Hepatic stellate cell (primary cell): ENCODE measurements around the gene TEDC2.
"Not testable (repeated sequence)": the region's sequence is repeated elsewhere in the genome, so short reads cannot be mapped to it uniquely, and the experiment has no call there.

ENCODE experiments used
- DNase-seq: peaks from one replicate; pipeline ENCODE4 v3.0.0; 2011; ENCODE audit warnings: low spot score

TEDC2 gene

GRCh38 chr16:2459647-2460390 is at the start of gene TEDC2:
Gene TEDC2, plus strand, starts transcription at chr16:2460109. Its CDS starts 36 bp downstream, at chr16:2460145.
- peak; percentile 99 for DNase-seq

DNA sequence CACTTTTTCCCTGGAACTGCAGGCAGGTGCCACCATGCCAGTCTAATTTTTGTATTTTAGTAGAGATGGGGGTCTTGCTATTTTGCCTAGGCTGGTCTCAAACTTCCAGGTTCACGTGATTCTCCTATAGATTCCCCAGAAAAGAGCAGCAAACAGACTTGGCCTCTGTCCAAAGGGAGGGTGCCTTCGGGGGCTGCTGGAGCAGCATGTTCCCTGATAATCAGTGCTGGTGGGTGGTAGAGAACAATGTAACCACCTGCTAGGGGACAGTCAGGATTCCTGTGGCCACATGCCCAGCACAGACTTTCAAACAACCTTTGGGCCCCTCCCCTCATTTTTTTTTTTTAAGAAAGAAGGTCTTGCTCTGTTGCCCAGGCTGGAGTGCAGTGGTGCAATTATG is 44.8 kb upstream of the TEDC2 start:
- no peak for DNase-seq

GRCh38 chr16:2420035-2420434 is 39.9 kb upstream of the TEDC2 start:
- no peak for DNase-seq

GRCh38 chr16:2422123-2422867 is 37.6 kb upstream of the TEDC2 start:
- DNase-seq: no peak

DNA sequence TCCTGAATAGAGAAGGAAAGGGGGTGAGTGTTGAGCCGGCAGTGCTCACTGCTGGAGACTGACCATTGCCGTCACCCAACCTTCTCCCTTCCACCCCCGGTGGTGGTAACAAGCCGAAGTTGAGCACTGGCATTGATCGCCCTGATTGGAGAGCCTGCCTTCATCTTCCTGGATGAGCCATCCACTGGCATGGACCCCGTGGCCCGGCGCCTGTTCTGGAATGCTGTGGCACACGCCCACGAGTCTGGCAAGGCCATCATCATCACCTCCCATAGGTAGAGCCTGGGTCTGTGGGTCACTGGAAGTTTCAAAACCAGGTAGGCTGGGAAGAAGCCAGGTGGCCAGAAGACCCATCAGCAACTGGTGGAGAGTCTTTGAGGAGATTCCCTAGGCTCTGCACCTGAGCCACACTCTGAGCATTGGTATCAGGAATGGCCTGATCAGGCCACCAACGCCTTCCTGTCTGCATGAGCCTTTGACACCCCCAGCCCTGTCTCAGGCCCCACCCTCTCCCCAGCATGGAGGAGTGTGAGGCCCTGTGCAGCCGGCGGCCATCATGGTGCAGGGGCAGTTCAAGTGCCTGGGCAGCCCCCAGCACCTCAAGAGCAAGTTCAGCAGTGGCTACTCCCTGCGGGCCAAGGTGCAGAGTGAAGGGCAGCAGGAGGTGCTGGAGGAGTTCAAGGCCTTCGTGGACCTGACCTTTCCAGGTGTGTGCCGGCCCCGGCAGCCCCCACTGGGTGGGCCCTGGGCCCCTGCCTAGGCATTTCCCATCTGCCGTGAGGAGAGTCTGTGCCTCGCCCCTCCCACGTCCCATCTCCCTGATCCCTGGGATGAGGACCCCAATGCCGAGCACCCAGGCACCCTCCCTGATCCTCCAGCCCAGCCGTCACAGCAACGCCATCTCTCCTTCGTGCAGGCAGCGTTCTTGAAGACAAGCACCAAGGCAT is 35.6 kb upstream of the TEDC2 start:
- no peak for DNase-seq

DNA sequence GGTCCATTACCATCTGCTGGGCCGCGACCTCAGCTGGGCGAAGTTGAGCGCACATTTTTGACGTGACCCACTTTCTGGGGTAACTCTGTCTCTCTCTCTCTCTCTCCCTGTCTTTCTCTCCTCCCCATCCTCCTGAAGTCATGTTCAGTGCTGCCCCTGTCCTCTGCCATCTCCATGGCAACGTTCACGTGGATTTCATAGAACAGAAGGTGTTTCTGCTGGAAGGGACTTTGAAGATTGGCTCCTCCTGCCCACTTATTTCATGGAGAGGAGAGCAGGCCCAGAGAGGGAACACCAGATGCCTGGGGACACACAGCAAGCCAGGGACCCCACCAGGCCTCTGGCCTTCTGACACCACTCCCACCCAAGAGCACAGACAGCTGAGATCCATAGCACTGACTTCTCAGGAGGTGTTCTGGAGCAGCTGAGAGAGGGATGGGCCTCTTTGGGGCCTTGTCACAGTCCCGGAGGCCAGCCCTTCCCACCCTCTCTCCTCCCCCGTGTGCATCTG is 34.8 kb upstream of the TEDC2 start:
- DNase-seq: no peak

DNA sequence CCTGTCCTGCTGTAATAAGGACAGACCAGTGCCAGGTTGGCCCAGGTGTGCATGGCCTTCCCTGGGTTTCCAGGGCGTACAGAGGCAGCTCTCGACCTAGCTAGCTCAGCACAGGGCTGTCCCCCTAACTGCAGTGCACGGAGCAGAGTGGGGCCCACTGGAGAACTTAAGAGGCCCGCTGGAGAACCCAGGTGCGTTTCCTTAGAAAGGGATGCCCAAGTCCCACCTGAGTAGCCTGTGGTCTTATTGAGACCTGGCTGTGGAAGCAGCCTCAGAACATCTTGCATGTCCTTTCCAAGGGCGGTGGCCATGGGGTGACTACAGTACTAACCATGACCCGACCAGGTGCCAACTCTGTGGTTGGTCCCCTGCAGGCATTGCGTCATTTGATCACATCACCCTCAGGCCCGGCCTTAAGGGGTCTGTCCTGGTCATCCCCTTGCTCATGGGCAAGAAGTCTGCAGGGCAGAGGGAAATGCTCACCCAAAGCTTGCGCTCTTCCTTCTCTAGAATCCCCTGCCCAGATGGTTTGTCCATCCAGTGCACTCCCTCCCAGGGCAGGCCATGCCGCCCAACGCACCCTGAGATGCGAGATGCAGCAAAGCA is 34.0 kb upstream of the TEDC2 start:
- no peak for DNase-seq

- no peak for DNase-seq
These were observed 33.0 kb upstream of the TEDC2 start for GRCh38 chr16:2426941-2427361.

- DNase-seq: no peak
These were observed 32.4 kb upstream of the TEDC2 start for GRCh38 chr16:2427526-2427925.

DNA sequence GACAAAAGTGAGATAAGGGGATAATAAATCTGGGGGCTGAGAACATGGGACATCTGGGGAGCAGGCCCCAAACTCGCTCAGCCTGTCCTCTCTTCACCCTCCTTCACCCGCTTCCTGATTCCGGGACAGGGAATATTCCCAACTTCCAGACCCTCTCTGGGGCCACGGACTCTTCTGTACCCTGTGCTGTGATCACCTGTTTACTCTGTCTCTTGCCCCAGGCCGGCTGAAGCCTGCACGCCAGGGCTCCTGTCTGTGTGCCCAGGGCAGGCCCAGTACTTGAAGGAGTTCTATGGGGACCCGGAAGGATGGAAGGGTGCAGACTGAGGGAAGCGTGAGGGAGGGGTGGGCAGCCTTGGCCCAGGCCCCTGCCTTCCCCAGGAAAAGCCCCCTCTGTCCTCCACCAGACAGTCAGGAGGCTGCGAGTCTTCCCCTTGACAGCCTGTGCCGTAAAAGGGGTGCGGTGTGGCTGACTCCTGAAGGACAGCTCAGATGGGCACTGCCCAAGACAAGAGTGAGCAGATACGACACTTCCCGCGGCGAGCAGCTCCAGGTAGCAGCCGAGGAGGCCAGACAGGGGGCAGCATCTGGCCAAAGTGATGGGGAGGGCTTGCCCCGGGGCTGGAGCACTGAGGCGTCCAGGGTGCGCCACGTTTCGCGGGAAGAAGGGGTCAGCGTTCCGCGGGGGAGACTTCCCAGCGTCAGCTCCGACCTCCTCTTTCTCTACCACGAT is 31.7 kb upstream of the TEDC2 start:
- no peak for DNase-seq

GRCh38 chr16:2428784-2429033 is 31.2 kb upstream of the TEDC2 start:
- no peak for DNase-seq

DNA sequence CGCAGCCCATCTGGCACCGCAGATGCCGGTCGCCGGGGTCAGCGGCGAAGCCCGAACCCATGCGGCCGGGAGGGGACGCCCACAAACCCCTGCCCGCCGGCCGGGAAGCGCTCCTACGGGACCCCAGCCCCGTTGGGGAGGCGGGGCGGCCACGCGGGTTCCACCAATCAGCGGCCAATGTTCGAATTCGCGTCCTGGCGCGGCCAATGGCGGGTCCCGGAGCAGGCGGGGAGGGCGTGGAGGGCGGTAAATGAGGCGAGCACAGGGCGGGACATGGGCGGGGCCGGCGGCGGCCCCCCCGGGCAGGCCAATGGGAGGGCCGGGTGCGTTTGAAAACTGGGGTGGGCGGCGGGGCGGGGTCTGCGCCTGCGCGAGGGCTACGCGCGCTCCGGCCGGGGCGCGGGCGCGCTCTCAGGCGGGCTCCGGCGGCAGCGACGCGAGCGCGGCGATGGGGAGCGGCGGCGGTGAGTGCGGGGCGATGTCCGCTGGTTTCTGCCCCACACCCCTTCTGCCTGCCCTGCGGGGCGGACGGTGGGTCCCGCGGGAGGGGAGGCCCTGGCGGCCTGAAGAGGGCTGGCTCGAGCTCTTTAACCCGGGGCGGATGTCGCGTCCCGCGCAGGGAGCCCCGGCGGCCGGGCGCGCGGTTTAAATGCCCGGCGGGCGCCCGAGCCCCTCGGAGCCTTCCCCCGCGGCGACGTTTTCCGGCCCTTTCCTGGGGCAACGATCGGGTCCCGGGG is 30.7 kb upstream of the TEDC2 start, which contains the start of gene CCNF:
Gene CCNF (plus strand): TSS at position 414 of the 737 bp plus-strand sequence. CDS start 35 bp downstream, at position 449.
- DNase-seq: peak; percentile 99

DNA sequence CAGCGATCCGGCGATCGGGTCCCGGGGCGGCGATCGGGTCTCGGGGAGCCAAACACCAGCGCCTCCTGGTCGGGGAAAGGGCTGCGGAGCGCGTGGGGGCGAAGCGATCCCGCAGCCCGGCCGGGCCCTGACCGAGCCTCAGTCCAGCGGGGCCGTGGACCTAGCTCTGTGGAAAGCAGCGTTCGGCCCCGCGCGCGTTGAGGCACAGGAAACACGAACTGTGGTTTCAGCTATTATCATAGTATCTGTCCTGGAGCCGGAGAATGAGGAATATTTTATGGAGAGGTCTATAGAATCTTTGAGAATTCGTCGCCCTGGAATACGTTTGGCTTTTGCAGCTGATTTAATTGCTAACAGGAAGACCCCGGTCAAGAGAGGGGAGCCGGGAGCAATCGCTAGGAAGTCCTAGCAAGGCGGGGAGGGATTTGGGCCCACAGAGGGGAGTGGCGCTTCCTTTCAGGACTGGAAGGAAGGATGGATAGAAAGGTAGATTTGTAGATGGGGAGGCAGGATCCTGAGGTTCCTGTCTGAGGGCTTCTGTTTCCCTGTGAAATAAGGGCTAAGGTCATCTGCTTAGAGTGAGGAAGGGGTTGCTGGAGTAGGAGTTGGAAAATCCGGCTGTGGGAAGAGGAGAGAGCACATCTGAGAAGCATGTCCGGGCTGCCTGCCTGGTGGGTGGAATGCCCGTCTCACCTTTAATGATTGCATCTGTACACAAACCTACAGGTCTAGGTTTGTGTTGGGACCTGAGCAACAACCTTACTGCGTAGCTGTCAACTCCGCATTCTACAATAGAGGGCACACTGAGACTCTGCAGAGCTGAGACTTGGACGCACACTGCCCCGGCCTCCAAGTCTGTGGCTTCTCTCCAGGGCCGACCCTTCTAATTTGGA is 29.9 kb upstream of the TEDC2 start:
- peak; percentile 41 for DNase-seq

DNA sequence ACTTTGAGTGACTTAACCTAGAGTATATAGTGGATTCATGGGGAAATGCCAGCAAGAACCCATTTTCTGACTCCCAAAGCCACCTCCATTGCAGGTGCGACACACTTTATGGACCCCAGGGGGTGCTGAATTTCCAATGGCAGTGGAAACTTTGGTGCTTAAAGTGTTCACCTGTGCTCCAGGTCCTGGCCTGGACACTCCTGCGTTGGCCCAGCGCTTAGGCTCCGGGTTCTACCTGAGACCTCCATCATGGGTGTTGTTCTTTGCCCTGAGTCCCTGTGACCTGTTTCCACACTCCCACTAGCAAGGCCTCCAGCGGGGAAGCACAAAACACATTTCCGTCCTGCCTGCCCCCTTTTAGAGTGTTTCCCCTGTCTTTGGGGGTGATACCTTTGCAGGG is 27.6 kb upstream of the TEDC2 start:
- no peak for DNase-seq

- no peak for DNase-seq
These were observed 27.0 kb upstream of the TEDC2 start for GRCh38 chr16:2432801-2433505.

DNA sequence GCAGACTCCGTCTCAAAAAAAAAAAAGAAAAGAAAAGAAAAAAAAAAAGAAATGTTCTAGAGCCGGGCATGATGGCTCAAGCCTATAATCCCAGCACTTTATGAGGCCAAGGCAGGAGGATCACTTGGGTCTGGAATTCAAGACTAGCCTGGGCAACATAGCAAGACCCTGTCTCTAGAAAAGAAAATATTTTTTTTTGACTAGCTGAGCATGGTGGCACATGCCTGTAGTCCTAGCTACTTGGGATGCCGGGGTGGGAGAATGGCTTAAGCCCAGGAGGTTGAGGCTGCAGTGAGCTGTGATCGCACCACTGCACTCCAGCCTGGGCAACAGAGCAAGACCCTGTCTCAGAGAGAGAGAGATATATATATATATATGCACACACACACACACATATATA is 24.7 kb upstream of the TEDC2 start:
- DNase-seq: not testable (repeated sequence)

DNA sequence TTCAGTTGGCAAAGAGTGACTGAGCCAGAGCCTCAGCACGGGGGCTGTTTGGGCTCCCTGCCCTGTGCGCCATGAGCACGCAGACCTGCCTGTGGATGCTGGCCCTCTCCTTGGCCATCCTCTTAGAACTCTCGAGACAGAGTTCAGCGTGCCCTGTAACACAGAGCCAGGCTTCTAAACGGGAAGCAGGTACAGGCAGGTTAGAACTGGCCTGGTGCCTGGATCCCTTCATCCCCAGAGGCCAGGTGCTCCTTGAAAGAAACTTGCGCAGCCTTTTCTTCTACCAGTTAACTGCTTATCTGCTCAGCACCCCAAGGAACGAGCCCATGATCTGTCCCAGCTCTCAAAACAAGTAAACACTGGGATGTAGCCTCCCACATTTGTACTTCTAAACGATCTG is 23.8 kb upstream of the TEDC2 start:
- no peak for DNase-seq

DNA sequence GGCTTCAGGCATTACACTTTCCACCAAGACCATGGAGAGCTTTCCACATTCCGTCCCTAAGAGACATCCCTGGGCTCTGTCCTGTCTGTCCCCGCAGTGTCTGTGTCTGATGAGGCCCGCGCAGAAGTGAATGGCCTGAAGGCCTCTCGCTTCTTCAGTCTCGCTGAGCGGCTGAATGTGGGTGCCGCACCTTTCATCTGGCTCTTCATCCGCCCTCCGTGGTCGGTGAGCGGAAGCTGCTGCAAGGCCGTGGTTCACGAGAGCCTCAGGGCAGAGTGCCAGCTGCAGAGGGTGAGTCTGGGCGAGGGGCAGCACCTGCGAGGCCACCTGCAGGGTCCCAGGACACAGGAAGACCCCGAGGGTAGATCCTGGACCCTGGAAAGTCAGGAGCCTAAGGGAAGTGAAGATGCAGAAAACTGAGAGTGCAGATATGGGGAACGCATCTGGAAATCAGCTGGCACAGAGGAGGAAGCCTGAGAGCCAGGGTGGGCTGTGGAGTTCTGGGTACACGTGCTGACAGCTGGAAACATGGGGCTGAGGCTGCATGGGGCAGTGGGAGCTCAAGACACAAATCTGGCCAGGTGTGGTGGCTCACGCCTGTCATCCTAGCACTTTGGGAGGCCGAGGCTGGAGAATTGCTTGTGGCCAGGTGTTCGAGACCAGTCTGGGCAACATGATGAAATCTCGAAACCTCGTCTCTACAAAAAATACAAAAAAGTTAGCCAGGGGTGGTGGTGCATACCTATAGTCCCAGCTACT is 22.7 kb upstream of the TEDC2 start:
- no peak for DNase-seq
